SK-N-SH treated with all-trans-retinoic acid at 6 μM for 48 hours (cell line): Measurements from ENCODE around the gene ZNHIT2.

ENCODE experiments used
- ATAC-seq: fragments of 200-7000 bp; cut with Tn5 transposase; 3 replicates; pipeline ENCODE4 v1.9.1; 2020; ENCODE audit warnings: mild to moderate bottlenecking, moderate library complexity
- ARNTL ChIP-seq: fragments of 450-650 bp; formaldehyde crosslinking; IDR thresholded peaks from 2 replicates; pipeline ENCODE4 v1.5.0; 2020; ENCODE audit warnings: low read depth, mild to moderate bottlenecking, moderate library complexity, borderline replicate concordance
- BACH2 ChIP-seq: fragments of 250-450 bp; sonication (Bioruptor Pico); IDR thresholded peaks from 2 replicates; pipeline ENCODE4 v1.9.0; 2021; ENCODE audit warnings: mild to moderate bottlenecking, borderline replicate concordance
- CREB5 ChIP-seq: fragments of 250-450 bp; sonication (Bioruptor Pico); IDR thresholded peaks from 2 replicates; pipeline ENCODE4 v1.5.1; 2020; ENCODE audit warnings: low read depth, mild to moderate bottlenecking, moderate library complexity
- CSDC2 ChIP-seq: fragments of 250-450 bp; sonication (Bioruptor Pico); IDR thresholded peaks from 2 replicates; pipeline ENCODE4 v1.5.0; 2020; ENCODE audit warnings: mild to moderate bottlenecking, moderate library complexity
- ESRRG ChIP-seq: fragments of 250-450 bp; sonication (Bioruptor Pico); IDR thresholded peaks from 2 replicates; pipeline ENCODE4 v1.6.1; 2021; ENCODE audit warnings: mild to moderate bottlenecking
- GLIS3 ChIP-seq: fragments of 250-450 bp; sonication (Bioruptor Pico); IDR thresholded peaks from 2 replicates; pipeline ENCODE4 v1.5.0; 2020; ENCODE audit warnings: mild to moderate bottlenecking, moderate library complexity
- ISL1 ChIP-seq: fragments of 250-450 bp; sonication (Bioruptor Pico); IDR thresholded peaks from 2 replicates; pipeline ENCODE4 v2.1.2; 2022; ENCODE audit warnings: mild to moderate bottlenecking, moderate library complexity
- OSR1 ChIP-seq: fragments of 250-450 bp; sonication (Bioruptor Pico); IDR thresholded peaks from 2 replicates; pipeline ENCODE4 v1.8.0; 2022; ENCODE audit warnings: moderate library complexity, mild to moderate bottlenecking, inconsistent platforms
- PATZ1 ChIP-seq: fragments of 250-450 bp; sonication (Bioruptor Pico); IDR thresholded peaks from 2 replicates; pipeline ENCODE4 v1.8.0; 2020; ENCODE audit warnings: mild to moderate bottlenecking, moderate library complexity, borderline replicate concordance
- POU6F1 ChIP-seq: fragments of 250-450 bp; sonication (Bioruptor Pico); IDR thresholded peaks from 2 replicates; pipeline ENCODE4 v1.8.0; 2021; ENCODE audit warnings: low read depth, mild to moderate bottlenecking, moderate library complexity, borderline replicate concordance
- PPARA ChIP-seq: fragments of 250-450 bp; sonication (Bioruptor Pico); IDR thresholded peaks from 2 replicates; pipeline ENCODE4 v1.5.0; 2020; ENCODE audit warnings: mild to moderate bottlenecking, borderline replicate concordance
- RARB ChIP-seq: fragments of 250-450 bp; sonication (Bioruptor Pico); IDR thresholded peaks from 2 replicates; pipeline ENCODE4 v1.8.0; 2021; ENCODE audit warnings: mild to moderate bottlenecking, moderate library complexity
- SNAI2 ChIP-seq: fragments of 250-450 bp; sonication (Bioruptor Pico); IDR thresholded peaks from 2 replicates; pipeline ENCODE4 v1.5.0; 2020; ENCODE audit warnings: mild to moderate bottlenecking, moderate library complexity
- TCF4 ChIP-seq: fragments of 250-450 bp; sonication (Bioruptor Pico); IDR thresholded peaks from 2 replicates; pipeline ENCODE4 v1.8.0; 2021; ENCODE audit warnings: mild to moderate bottlenecking, moderate library complexity, borderline replicate concordance
- TOX ChIP-seq: fragments of 250-450 bp; sonication (Bioruptor Pico); IDR thresholded peaks from 2 replicates; pipeline ENCODE4 v1.8.0; 2021; ENCODE audit warnings: mild to moderate bottlenecking, moderate library complexity, borderline replicate concordance
- ZFP3 ChIP-seq: fragments of 250-450 bp; sonication (Bioruptor Pico); IDR thresholded peaks from 2 replicates; pipeline ENCODE4 v1.5.0; 2020; ENCODE audit warnings: mild to moderate bottlenecking, moderate library complexity
- ZFP30 ChIP-seq: fragments of 450-650 bp; formaldehyde crosslinking; IDR thresholded peaks from 2 replicates; pipeline ENCODE4 v1.5.0; 2022; ENCODE audit warnings: mild to moderate bottlenecking, moderate library complexity
- ZNF565 ChIP-seq: fragments of 450-650 bp; formaldehyde crosslinking; conservative IDR thresholded peaks from 2 replicates; pipeline ENCODE4 v1.5.0; 2020; ENCODE audit warnings: low read depth, mild to moderate bottlenecking, moderate library complexity
- ZNF70 ChIP-seq: fragments of 450-650 bp; formaldehyde crosslinking; IDR thresholded peaks from 2 replicates; pipeline ENCODE4 v1.5.0; 2020; ENCODE audit warnings: mild to moderate bottlenecking, moderate library complexity
- ZNF8 ChIP-seq: fragments of 450-650 bp; formaldehyde crosslinking; IDR thresholded peaks from 2 replicates; pipeline ENCODE4 v1.5.0; 2020; ENCODE audit warnings: mild to moderate bottlenecking, moderate library complexity
- TF ChIP-seq, protein P1 (sequence below): fragments of 250-450 bp; sonication (Bioruptor Pico); IDR thresholded peaks from 2 replicates; pipeline ENCODE4 v1.5.0; 2020; ENCODE audit warnings: mild to moderate bottlenecking, moderate library complexity
- TF ChIP-seq, protein P2 (sequence below): fragments of 250-450 bp; sonication (Bioruptor Pico); IDR thresholded peaks from 2 replicates; pipeline ENCODE4 v1.5.1; 2021; ENCODE audit warnings: mild to moderate bottlenecking, moderate library complexity

Gene ZNHIT2

GRCh38 chr11:65111744-65112545, 5.6 kb downstream of the ZNHIT2 start, which contains the start of gene TM7SF2:
TSS of gene TM7SF2 (plus strand) at chr11:65111872. CDS start at chr11:65112016, 144 bp downstream.
- TF ChIP-seq, protein P1, sequence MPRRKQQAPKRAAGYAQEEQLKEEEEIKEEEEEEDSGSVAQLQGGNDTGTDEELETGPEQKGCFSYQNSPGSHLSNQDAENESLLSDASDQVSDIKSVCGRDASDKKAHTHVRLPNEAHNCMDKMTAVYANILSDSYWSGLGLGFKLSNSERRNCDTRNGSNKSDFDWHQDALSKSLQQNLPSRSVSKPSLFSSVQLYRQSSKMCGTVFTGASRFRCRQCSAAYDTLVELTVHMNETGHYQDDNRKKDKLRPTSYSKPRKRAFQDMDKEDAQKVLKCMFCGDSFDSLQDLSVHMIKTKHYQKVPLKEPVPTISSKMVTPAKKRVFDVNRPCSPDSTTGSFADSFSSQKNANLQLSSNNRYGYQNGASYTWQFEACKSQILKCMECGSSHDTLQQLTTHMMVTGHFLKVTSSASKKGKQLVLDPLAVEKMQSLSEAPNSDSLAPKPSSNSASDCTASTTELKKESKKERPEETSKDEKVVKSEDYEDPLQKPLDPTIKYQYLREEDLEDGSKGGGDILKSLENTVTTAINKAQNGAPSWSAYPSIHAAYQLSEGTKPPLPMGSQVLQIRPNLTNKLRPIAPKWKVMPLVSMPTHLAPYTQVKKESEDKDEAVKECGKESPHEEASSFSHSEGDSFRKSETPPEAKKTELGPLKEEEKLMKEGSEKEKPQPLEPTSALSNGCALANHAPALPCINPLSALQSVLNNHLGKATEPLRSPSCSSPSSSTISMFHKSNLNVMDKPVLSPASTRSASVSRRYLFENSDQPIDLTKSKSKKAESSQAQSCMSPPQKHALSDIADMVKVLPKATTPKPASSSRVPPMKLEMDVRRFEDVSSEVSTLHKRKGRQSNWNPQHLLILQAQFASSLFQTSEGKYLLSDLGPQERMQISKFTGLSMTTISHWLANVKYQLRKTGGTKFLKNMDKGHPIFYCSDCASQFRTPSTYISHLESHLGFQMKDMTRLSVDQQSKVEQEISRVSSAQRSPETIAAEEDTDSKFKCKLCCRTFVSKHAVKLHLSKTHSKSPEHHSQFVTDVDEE (CRISPR knock-in tag) = no peak
- TF ChIP-seq ESRRG (CRISPR knock-in tag) = 0 out of 2 replicates have a peak, but pooled peaks have one; percentile 60
- no peak for TF ChIP-seq BACH2 (CRISPR knock-in tag)
- TF ChIP-seq PPARA = no peak
- TF ChIP-seq ZNF565 (CRISPR knock-in tag) = no peak
- TF ChIP-seq ZFP30 = peak; percentile 38; the same call in 1 of the 2 replicates
- TF ChIP-seq SNAI2 (CRISPR knock-in tag) = no peak
- no peak for TF ChIP-seq POU6F1 (CRISPR knock-in tag)
- TF ChIP-seq CSDC2 (CRISPR knock-in tag) = no peak
- no peak for TF ChIP-seq ZNF70 (CRISPR knock-in tag)
- TF ChIP-seq TCF4 (CRISPR knock-in tag) = no peak
- TF ChIP-seq RARB = no peak
- TF ChIP-seq GLIS3 (CRISPR knock-in tag) = no peak
- TF ChIP-seq TOX (CRISPR knock-in tag) = no peak
- no peak for TF ChIP-seq OSR1
- no peak for TF ChIP-seq CREB5 (CRISPR knock-in tag)
- no peak for TF ChIP-seq ARNTL (CRISPR knock-in tag)
- TF ChIP-seq PATZ1 = peak; percentile 73; the same call in 1 of the 2 replicates
- TF ChIP-seq, protein P2, sequence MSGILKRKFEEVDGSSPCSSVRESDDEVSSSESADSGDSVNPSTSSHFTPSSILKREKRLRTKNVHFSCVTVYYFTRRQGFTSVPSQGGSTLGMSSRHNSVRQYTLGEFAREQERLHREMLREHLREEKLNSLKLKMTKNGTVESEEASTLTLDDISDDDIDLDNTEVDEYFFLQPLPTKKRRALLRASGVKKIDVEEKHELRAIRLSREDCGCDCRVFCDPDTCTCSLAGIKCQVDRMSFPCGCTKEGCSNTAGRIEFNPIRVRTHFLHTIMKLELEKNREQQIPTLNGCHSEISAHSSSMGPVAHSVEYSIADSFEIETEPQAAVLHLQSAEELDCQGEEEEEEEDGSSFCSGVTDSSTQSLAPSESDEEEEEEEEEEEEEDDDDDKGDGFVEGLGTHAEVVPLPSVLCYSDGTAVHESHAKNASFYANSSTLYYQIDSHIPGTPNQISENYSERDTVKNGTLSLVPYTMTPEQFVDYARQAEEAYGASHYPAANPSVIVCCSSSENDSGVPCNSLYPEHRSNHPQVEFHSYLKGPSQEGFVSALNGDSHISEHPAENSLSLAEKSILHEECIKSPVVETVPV (CRISPR knock-in tag) = 0 out of 2 replicates have a peak, but pooled peaks have one; percentile 24
- no peak for TF ChIP-seq ZNF8 (CRISPR knock-in tag)
- TF ChIP-seq ZFP3 (CRISPR knock-in tag) = no peak
- ATAC-seq = peak; percentile 86

GRCh38 chr11:65111159-65111743, 6.2 kb downstream of the ZNHIT2 start:
- ATAC-seq = no peak; the same call in 2 of the 3 replicates
- TF ChIP-seq PATZ1 (no peak), CSDC2 (CRISPR knock-in tag) (no peak), ARNTL (CRISPR knock-in tag) (no peak), SNAI2 (CRISPR knock-in tag) (no peak), BACH2 (CRISPR knock-in tag) (no peak), ISL1 (CRISPR knock-in tag) (no peak), ZFP30 (no peak), RARB (no peak)
- TF ChIP-seq, protein P1 (CRISPR knock-in tag) = no peak
